ENCODE data around the gene ZNF667. TPM values are rescaled to one million over a fixed set of nuclear protein-coding genes. Genes with fewer than 3 reads are reported as not detected.
A peak's percentile ranks its signal among the peaks of the same experiment; 100 is the strongest.

The ZNF667 gene
- total and polyA plus RNA-seq, 4 experiments from 2014 or later = 0.09 to 0.23 (median 0.15) TPM; not detected in 1

DNA sequence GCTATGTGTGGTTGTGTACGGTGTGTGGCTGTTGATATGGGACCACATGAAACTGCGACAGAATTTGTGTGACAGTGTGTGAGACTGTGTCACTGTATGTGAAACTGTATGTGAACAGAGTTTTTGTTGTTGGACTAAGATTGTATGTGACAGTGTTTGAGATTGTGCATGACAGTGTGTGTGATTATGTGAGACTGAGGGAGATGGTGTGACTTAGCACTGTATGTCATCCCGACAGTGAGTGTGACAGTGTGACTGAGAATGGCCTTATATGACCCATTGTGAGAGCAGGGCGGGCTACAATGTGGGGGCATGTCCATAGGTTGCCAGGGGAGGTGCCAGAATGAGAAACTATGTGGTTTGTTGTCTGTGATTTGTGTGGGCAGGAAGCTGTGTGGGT lies 72.1 kb downstream of the ZNF667 start:
- POLR2A ChIA-PET (ENCODE audit: partially characterized antibody) = interaction anchor here (3.9 kb wide), 1 partner anchor 11 kb away, joined by 45 read pairs; the partner anchor contains the start of gene ZNF582
- peaks cover 9 to 83% (median 52%) of the 10 kb centered on the region in 8 donors for H3K9me3 Mint-ChIP-seq
- H3K4me3 Mint-ChIP-seq = peak overlapping the region; percentile 93 to 99 (median 97)
- H3K27ac Mint-ChIP-seq = peak overlapping the region in 4 of 7 donors; percentile 74 to 99 (median 94)
- DNase-seq = no peak
- peaks cover 20 to 36% (median 26%) of the 10 kb centered on the region in 4 donors for H3K4me1 Mint-ChIP-seq
- CTCF ChIA-PET (ENCODE audit: partially characterized antibody) = no interaction called here
- Histone ChIP-seq H3K27me3 (ENCODE audit: insufficient read depth, low read length) (no peaks in the 10 kb centered on the region), H3K4me3 (ENCODE audit: low read length in 2 of 2) (peak overlapping the region; percentile 77 to 96), H3K36me3 (ENCODE audit: insufficient read depth, low read length) (peaks cover 26% of the 10 kb centered on the region), H3K4me1 (ENCODE audit: insufficient read depth, low read length) (peaks cover 21% of the 10 kb centered on the region), H3K27ac (ENCODE audit: low read depth, low read length) (peak overlapping the region; percentile 92), H3K9me3 (ENCODE audit: control insufficient read depth in 1 of 2, low read length in 2 of 2) (peaks cover 4 to 26% of the 10 kb centered on the region in 2 donors)
- H3K27me3 Mint-ChIP-seq = no peaks in the 10 kb centered on the region
- peaks cover 63 to 68% of the 10 kb centered on the region in 2 donors for H3K36me3 Mint-ChIP-seq
- intact Hi-C loops (cut with micrococcal nuclease) = no loop called here

DNA sequence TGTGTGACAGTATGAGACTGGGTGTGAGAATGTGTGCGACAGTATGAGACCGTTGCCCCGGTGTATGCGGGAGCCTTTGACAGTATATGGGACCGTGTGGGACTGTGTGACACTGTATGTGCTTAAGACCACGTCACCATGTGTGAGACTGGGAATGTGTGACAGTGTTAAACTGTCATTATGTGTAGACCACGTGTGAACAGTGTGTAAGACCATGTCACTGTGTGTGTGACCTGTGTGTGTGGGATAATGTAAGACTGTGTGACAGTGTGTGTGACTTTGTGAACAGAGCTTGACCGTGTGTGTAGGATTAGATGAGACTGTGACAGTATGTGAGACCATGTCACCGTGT lies 72.5 kb downstream of the ZNF667 start:
- peaks cover 9 to 83% (median 51%) of the 10 kb centered on the region in 8 donors for H3K9me3 Mint-ChIP-seq
- DNase-seq = no peak

DNA sequence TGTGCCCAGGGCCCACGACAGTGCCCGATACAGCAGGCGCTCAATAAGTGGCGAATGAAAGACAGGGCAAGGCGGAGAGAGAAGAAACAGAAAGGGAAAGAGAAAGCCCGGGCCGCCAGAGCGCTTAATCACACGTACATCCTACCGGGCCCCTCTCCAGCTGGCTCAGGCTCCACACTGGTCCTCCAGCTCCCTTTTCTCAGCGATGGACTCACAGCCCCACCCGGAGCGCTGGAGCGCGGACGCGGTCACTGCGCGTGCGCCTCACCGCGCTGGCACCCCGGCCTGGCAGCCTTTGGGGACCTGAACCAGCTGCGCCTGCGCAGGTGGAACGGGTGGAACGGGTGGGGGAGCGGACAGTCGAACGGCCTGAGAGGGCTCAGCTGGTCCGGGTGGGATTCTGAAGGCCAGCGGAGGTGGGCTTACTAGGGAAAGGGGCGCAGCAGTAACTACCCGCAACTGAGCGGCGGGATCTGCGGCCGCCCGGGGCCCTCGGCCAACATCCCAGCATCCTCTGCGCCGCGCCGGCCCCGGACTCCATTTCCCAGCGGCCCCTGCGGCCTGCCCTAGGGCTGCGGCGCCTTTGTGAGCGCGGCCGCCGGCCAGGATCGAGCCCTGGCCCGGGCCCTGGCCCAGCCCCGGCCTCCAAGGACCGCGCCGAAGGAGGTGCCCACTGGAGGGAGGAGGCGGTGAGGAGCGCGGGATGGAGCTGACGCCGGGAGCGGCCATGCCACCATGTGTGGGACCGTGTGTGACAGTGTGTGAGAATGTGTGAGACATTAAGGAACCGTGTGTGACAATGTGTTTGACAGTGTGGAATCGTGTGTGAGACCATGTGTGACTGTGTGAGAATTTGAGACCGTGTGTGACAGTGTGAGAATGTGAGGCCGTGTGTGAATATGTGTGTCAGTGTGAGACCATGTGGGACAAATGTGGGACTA lies 73.1 kb downstream of the ZNF667 start, which contains the start of gene ZNF583:
TSS of gene ZNF583 (plus strand) at position 569 of the 941 bp plus-strand sequence. CDS start 2,783 bp downstream, outside the sequence.
- Histone ChIP-seq H3K9me3 (ENCODE audit: control insufficient read depth in 1 of 2, low read length in 2 of 2) (peaks cover 4 to 32% of the 10 kb centered on the region in 2 donors), H3K4me3 (ENCODE audit: low read length in 2 of 2) (peak within 1 kb of the TSS; percentile 77 to 96), H3K27me3 (ENCODE audit: insufficient read depth, low read length) (no peaks in the 10 kb centered on the region), H3K4me1 (ENCODE audit: insufficient read depth, low read length) (peaks cover 21% of the 10 kb centered on the region), H3K36me3 (ENCODE audit: insufficient read depth, low read length) (peaks cover 19% of the 10 kb centered on the region), H3K27ac (ENCODE audit: low read depth, low read length) (peak within 1 kb of the TSS; percentile 92)
- ChIA-PET CTCF (ENCODE audit: partially characterized antibody) (interaction anchor here (1.2 kb wide), 1 partner anchor 11 kb away, joined by 5 read pairs; the partner anchor contains the start of gene ZNF582), POLR2A (ENCODE audit: partially characterized antibody) (interaction anchor here (1.1 to 3.9 kb wide), 5 partner anchors 8 to 1874 kb away, joined by 3 to 45 read pairs (median 5); partner anchors contain the start of genes ZFP28, ZNF582 and ZNF8)
- peak within 1 kb of the TSS; percentile 88 to 99 (median 98) for H3K27ac Mint-ChIP-seq
- peak; percentile 90 to 94 (median 92) for DNase-seq
- H3K27me3 Mint-ChIP-seq = no peaks in the 10 kb centered on the region
- H3K4me1 Mint-ChIP-seq = peaks cover 20 to 36% (median 26%) of the 10 kb centered on the region in 4 donors
- peak within 1 kb of the TSS; percentile 93 to 99 (median 97) for H3K4me3 Mint-ChIP-seq
- H3K9me3 Mint-ChIP-seq = peaks cover 10 to 84% (median 54%) of the 10 kb centered on the region in 8 donors
- peaks cover 61 to 71% of the 10 kb centered on the region in 2 donors for H3K36me3 Mint-ChIP-seq
- intact Hi-C loops (cut with micrococcal nuclease) = loop anchor here (1.0 to 5.0 kb wide), 4 partner anchors 11 to 193 kb away; partner anchors contain the start of genes ZFP28, ZNF470, ZNF582 and ZNF71

More for the DNA sequence above, 72.5 kb downstream of the ZNF667 start:
- Mint-ChIP-seq H3K27me3 (no peaks in the 10 kb centered on the region), H3K4me1 (peaks cover 20 to 36% (median 26%) of the 10 kb centered on the region in 4 donors), H3K27ac (peak overlapping the region; percentile 88 to 99 (median 98)), H3K36me3 (peaks cover 61 to 69% of the 10 kb centered on the region in 2 donors), H3K4me3 (peak overlapping the region; percentile 93 to 99 (median 97))
- peak overlapping the region; percentile 77 to 96 for H3K4me3 ChIP-seq (ENCODE audit: low read length in 2 of 2)
- H3K36me3 ChIP-seq (ENCODE audit: insufficient read depth, low read length) = peaks cover 24% of the 10 kb centered on the region
- H3K27me3 ChIP-seq (ENCODE audit: insufficient read depth, low read length) = no peaks in the 10 kb centered on the region
- intact Hi-C loops (cut with micrococcal nuclease) = loop anchor here (1.0 to 5.0 kb wide), 4 partner anchors 11 to 193 kb away; partner anchors contain the start of genes ZFP28, ZNF470, ZNF582 and ZNF71
- H3K9me3 ChIP-seq (ENCODE audit: control insufficient read depth in 1 of 2, low read length in 2 of 2) = peaks cover 4 to 30% of the 10 kb centered on the region in 2 donors
- ChIA-PET CTCF (ENCODE audit: partially characterized antibody) (no interaction called here), POLR2A (ENCODE audit: partially characterized antibody) (interaction anchor here (3.9 kb wide), 1 partner anchor 11 kb away, joined by 45 read pairs; the partner anchor contains the start of gene ZNF582)
- H3K4me1 ChIP-seq (ENCODE audit: insufficient read depth, low read length) = peaks cover 21% of the 10 kb centered on the region
- peak overlapping the region; percentile 92 for H3K27ac ChIP-seq (ENCODE audit: low read depth, low read length)

DNA sequence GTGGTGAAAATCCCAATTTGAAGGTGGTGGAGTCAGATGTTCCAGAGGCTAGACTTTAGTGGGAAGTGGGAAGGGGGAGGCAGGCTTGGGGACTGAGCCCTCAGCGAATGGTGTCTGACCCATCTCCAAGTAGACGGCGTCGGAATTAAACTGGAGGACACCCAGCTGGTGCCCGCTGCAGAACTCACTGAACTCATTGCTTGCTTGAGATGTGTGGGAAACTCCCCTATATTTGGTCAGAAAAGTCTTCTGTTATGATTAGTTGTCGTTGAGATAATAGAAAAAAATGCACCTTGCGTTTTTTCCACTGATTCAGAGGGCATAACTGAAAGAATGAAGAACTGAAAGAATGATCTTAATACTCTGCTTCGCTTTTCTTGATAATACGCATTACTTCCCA lies 73.9 kb downstream of the ZNF667 start:
- H3K27ac ChIP-seq (ENCODE audit: low read depth, low read length) = peak overlapping the region; percentile 92
- peak in 1 of 5 donors; percentile 20 for DNase-seq

DNA sequence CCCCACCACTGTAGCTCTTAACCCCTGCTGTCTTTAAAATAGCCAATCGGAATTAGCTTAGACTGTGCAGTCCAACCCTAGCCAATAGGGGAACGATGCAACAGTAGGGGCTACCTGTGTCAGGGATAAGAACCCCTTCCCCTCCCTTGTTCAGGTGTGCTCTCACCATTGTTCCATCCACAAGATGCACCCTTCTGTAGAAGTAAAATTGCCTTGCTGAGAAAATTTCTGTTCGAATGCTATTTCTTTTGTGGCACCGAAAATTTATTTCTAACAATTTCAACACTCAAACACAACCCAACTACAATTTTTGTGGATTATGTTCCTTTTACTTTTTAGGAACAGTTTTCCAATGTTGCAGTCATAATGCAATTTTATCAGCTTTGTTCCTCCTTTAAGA lies 76.7 kb downstream of the ZNF667 start:
- CTCF ChIA-PET (ENCODE audit: partially characterized antibody) = interaction anchor here (1.6 kb wide), 1 partner anchor 11 kb away, joined by 3 read pairs; no protein-coding TSS in a partner anchor
- H3K9me3 ChIP-seq (ENCODE audit: control insufficient read depth in 1 of 2, low read length in 2 of 2) = peaks cover 4 to 26% of the 10 kb centered on the region in 2 donors
- no peaks in the 10 kb centered on the region for H3K27me3 Mint-ChIP-seq
- H3K4me1 Mint-ChIP-seq = peaks cover 19 to 29% (median 22%) of the 10 kb centered on the region in 4 donors
- peaks cover 53 to 65% of the 10 kb centered on the region in 2 donors for H3K36me3 Mint-ChIP-seq
- H3K4me3 ChIP-seq (ENCODE audit: low read length in 2 of 2) = no peak overlapping the region
- no peaks in the 10 kb centered on the region for H3K27me3 ChIP-seq (ENCODE audit: insufficient read depth, low read length)
- H3K4me3 Mint-ChIP-seq = no peak overlapping the region
- peaks cover 21% of the 10 kb centered on the region for H3K4me1 ChIP-seq (ENCODE audit: insufficient read depth, low read length)
- no peak for DNase-seq
- POLR2A ChIA-PET (ENCODE audit: partially characterized antibody) = no interaction called here
- H3K27ac Mint-ChIP-seq = no peak overlapping the region
- intact Hi-C loops (cut with micrococcal nuclease) = loop anchor here (5.0 kb wide), 2 partner anchors 167 to 197 kb away; partner anchors contain the start of genes ZNF470 and ZNF71
- no peaks in the 10 kb centered on the region for H3K36me3 ChIP-seq (ENCODE audit: insufficient read depth, low read length)
- H3K27ac ChIP-seq (ENCODE audit: low read depth, low read length) = no peak overlapping the region
- H3K9me3 Mint-ChIP-seq = peaks cover 5 to 84% (median 55%) of the 10 kb centered on the region in 8 donors

More for the DNA sequence above, 73.9 kb downstream of the ZNF667 start:
- POLR2A ChIA-PET (ENCODE audit: partially characterized antibody) = interaction anchor here (1.1 to 3.9 kb wide), 5 partner anchors 9 to 1875 kb away, joined by 3 to 45 read pairs (median 5); partner anchors contain the start of genes ZFP28, ZNF582 and ZNF8
- H3K27me3 Mint-ChIP-seq = no peaks in the 10 kb centered on the region
- Histone ChIP-seq H3K9me3 (ENCODE audit: control insufficient read depth in 1 of 2, low read length in 2 of 2) (peaks cover 4 to 28% of the 10 kb centered on the region in 2 donors), H3K27me3 (ENCODE audit: insufficient read depth, low read length) (no peaks in the 10 kb centered on the region), H3K36me3 (ENCODE audit: insufficient read depth, low read length) (peaks cover 12% of the 10 kb centered on the region), H3K4me3 (ENCODE audit: low read length in 2 of 2) (peak overlapping the region; percentile 77 to 96), H3K4me1 (ENCODE audit: insufficient read depth, low read length) (peaks cover 21% of the 10 kb centered on the region)
- intact Hi-C loops (cut with micrococcal nuclease) = loop anchor here (5.0 kb wide), 2 partner anchors 164 to 194 kb away; partner anchors contain the start of genes ZNF470 and ZNF71
- H3K4me3 Mint-ChIP-seq = peak overlapping the region; percentile 93 to 99 (median 97)
- H3K4me1 Mint-ChIP-seq = peaks cover 20 to 36% (median 26%) of the 10 kb centered on the region in 4 donors
- CTCF ChIA-PET (ENCODE audit: partially characterized antibody) = interaction anchor here (1.2 kb wide), 1 partner anchor 10 kb away, joined by 5 read pairs; the partner anchor contains the start of gene ZNF582
- peaks cover 61 to 70% of the 10 kb centered on the region in 2 donors for H3K36me3 Mint-ChIP-seq
- H3K27ac Mint-ChIP-seq = peak overlapping the region; percentile 88 to 99 (median 98)
- H3K9me3 Mint-ChIP-seq = peaks cover 9 to 84% (median 53%) of the 10 kb centered on the region in 8 donors

DNA sequence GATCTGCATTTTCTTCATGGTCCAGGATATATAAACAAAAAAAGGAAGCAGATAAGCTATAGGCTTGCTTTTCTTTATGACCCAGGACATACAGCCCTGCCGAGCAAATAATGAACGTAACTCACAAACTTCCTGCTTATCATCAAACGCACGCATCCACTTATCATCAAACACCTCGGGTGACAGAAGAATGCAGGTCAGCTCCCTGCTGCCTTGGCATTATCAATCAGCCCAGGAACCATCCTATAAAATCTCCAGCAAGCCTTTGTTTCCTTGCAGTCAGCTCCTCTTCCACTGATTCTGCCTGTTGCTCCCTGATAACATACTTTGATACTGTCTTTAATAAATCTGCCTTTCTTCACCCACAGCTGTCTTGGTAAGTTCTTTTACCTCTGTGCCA lies 78.3 kb downstream of the ZNF667 start:
- Histone ChIP-seq H3K36me3 (ENCODE audit: insufficient read depth, low read length) (no peaks in the 10 kb centered on the region), H3K4me1 (ENCODE audit: insufficient read depth, low read length) (peaks cover 13% of the 10 kb centered on the region), H3K27me3 (ENCODE audit: insufficient read depth, low read length) (no peaks in the 10 kb centered on the region), H3K9me3 (ENCODE audit: control insufficient read depth in 1 of 2, low read length in 2 of 2) (peaks cover 0 to 26% of the 10 kb centered on the region in 2 donors), H3K4me3 (ENCODE audit: low read length in 2 of 2) (no peak overlapping the region), H3K27ac (ENCODE audit: low read depth, low read length) (no peak overlapping the region)
- POLR2A ChIA-PET (ENCODE audit: partially characterized antibody) = no interaction called here
- Mint-ChIP-seq H3K4me1 (peaks cover 10 to 17% (median 11%) of the 10 kb centered on the region in 4 donors), H3K4me3 (no peak overlapping the region), H3K27me3 (no peaks in the 10 kb centered on the region), H3K36me3 (peaks cover 44 to 64% of the 10 kb centered on the region in 2 donors), H3K27ac (no peak overlapping the region), H3K9me3 (peaks cover 2 to 85% (median 64%) of the 10 kb centered on the region in 8 donors)
- CTCF ChIA-PET (ENCODE audit: partially characterized antibody) = interaction anchor here (1.6 kb wide), 1 partner anchor 10 kb away, joined by 3 read pairs; no protein-coding TSS in a partner anchor
- no peak for DNase-seq
- intact Hi-C loops (cut with micrococcal nuclease) = loop anchor here (10.0 kb wide), 1 partner anchor 1756 kb away; the partner anchor contains the start of gene ZNF329
